Stimulated activated CD4-positive, alpha-beta T cell treated with anti-CD3 and anti-CD28 coated beads, Interleukin-12 subunit alpha, Interleukin-12 subunit beta, amount 100 ng/mL, for 48 hours (primary cell): ENCODE results near the gene TADA2A.

Experiments used
- DNase-seq, 3 donors: peaks; one replicate each; pipeline ENCODE4 v3.0.0-alpha.2; 2020; ENCODE audit warnings: low read depth in 2 of 3, low spot score in 1 of 3

The TADA2A gene

DNA sequence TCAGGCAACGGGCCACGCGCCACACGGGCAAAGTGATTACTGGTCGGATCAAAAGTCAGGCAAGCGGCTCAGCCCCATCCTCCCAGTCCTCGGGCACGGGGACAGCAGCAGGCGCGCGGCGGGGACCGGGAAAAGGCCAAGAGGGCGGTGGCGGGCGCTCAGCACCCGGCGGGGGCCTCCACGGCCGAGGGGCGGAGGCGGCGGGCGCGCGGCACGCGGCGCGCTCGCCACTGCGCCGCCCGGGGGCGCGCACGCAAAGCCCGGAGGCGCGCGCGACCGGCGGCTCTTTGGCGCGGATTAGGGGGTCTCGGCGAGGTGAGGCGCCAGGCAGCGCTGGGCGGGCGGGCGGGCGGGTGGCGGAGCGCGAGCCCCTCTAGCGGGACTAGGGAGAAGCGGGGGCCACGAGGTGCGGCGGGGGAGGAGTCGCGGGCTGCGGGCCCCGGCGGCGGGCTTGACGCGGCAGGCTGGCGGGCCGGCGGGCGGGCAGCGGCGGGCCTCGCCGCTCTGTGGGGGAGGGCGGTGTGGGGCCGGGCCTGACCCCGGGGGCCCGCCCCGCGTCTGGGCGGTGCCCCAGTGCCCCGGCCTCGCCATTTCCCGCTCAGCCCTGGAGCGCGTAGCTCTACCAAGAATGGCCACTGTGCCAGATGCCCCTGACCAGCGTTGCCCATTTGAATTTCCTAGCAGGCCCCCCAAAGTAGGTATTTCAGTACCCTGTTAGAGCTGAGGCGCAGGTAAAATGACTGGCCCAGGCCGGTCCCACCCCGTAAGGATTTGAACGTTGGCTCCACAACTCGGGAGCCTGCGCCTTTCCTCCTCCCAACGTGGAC lies at the start of gene TADA2A, which contains the start of gene ACACA:
Gene TADA2A (plus strand): TSS at position 252 of the 827 bp plus-strand sequence. CDS start 4,480 bp downstream, outside the sequence.
Gene ACACA (minus strand): TSS at position 202 of the 827 bp plus-strand sequence. CDS start 537 bp downstream, outside the sequence.
- peak; percentile 63 to 75 (median 65) for DNase-seq

DNA sequence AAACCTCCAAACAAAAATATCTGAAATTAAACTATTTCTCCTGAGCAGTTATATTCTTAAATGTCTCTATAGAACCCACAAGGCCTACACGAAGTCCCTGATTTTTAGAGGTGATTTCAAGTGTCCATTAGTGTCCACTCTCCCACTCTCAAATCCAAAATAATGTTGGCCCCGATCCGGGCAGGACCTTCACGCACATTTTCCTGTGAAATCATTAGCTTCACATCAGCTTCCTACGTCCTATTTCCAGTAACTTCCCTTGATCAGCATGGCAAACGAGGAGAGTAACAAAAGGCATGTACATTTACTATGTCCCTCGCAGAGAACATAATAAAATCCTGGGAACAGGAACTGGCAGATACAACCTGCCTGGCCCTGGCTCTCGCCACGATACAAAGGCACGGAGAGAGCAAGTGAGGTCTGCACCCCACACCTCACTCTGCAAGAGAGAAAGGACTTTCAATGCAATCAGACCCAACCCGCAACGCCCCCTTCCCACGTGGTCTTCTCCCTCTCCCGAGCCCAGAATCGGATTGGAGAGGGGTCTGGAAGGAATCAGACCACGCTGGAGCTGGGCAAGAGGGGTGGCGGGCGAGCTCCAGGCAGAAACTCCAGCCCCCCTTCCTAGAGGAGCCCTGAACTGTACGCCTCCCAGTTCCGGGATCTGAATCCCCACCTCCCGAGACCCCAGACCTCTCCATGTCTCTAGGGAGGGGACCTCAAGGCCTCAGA lies 48.4 kb upstream of the TADA2A start:
- DNase-seq = peak; percentile 34 to 39 (median 37)

GRCh38 chr17:37358830-37359681 lies 47.6 kb upstream of the TADA2A start:
- DNase-seq = peak; percentile 80 to 90 (median 90)

- no peak for DNase-seq
Measured at GRCh38 chr17:37359682-37360188, 47.0 kb upstream of the TADA2A start.

DNA sequence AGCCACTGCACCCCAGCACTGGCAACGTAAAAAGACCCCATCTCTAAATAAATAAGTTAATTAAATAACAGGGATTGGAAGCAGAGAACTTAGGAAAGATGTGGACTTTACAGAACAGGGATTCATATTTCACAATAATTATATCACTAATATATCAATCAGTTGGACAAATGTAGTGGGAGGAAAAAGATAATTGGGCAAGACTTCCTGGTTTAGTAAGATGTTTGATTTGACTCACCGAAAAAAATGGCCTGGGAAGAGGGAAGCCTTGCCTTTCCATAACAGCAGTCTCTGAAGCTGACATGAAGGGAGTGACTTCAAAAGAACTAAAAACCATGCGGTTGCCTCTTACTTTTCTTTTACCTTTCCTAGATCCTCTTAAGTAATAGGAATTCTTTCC lies 46.1 kb upstream of the TADA2A start:
- DNase-seq = no peak

GRCh38 chr17:37361543-37361942 lies 45.1 kb upstream of the TADA2A start:
- no peak for DNase-seq

DNA sequence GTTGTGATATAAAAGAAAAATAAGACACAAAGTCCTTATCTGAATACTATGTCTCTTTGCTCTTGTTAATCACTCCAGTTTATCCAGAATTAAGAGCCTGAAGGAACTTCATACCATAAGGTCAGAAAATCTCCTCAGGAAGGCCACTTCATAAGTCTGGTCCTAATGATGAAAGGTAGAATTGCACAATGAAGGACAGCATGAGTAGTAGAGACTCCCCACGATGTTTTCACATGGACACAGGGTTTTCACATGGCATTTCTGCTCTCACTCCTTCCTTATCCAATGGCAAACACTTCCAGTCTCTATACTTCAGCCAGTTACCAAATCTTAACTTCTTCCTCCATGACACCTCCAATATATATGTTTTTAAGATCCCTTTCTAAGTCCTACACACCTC lies 41.1 kb upstream of the TADA2A start:
- no peak for DNase-seq

DNA sequence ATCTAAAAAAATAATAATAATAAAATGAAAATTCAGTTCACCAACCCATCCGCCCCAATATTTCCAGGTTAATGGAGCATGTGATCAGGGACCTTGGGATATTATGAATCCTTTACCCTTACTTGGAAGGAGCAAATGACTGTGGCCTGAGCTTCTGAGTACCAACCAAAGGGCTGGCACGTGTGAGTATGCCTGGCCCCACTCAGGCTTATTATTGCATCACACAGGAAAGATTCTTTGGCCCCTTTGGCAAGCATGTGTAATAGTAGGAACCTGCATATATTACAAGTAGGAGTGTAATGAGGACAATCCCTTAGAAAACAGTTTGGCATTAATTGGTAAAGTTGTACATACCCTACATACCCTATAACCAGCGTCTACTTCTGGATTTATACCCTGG lies 38.1 kb upstream of the TADA2A start:
- DNase-seq = no peak

DNA sequence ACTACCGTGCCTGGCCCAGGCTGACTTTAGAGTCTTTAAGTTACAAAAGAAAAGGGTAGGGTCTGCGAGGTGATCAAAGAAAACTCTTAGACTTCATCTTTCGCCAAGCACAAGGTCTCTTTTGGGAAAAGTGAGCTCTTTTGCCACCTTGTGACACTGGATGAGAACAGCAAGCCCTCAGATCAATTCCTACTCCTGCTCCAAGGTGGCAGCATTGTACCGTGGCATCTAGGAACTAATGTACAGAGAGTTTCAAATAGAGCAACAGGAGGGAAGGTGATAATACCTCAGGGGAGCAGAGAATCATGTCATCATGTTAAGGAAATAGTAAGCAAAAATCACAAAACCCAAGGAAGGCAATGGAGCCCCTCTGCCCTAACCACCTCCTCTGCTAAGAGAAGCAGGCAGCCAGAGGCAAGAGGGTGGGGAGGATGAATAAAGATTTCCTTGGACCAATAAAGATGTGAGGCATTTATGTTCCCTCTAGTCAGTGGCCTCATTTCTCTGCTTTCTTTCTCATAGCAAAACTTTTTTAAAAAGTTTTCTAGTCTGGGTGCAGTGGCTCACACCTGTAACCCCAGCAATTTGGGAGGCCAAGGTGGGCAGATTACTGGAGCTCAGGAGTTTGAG lies 33.0 kb upstream of the TADA2A start:
- DNase-seq = peak; percentile 46 to 65 (median 47)

- DNase-seq = no peak
Measured at GRCh38 chr17:37375706-37376105, 31.0 kb upstream of the TADA2A start, which contains the start of gene C17orf78. Gene C17orf78 (plus strand): TSS chr17:37375985. CDS start chr17:37376093, 108 bp downstream.

GRCh38 chr17:37382056-37382455 lies 24.6 kb upstream of the TADA2A start:
- DNase-seq = no peak

GRCh38 chr17:37384560-37385149 lies 22.0 kb upstream of the TADA2A start:
- no peak for DNase-seq

DNA sequence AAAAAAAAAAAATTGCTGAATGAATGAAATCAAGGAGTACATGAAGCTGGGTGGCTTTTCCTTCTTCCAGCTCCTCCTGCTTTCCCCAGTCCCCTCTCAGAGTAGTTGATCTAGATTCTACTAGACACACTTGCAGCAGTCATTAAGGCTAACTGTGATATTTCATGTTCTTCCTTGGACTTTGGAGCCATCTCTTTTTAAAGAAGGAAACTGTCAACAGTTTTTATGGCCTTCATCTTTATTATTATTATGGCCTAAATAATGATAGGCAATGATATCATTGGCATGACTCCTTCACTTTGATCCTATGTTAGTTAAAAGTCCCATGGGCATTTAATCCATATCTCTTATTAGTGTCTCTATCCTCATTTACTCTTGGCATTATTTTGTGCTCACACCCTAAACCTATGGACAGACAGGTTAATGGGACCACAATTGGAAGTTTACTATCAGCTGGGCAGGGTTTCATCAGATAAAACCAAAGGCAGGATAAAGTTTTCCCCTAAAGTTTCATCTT lies 21.2 kb upstream of the TADA2A start:
- no peak for DNase-seq

DNA sequence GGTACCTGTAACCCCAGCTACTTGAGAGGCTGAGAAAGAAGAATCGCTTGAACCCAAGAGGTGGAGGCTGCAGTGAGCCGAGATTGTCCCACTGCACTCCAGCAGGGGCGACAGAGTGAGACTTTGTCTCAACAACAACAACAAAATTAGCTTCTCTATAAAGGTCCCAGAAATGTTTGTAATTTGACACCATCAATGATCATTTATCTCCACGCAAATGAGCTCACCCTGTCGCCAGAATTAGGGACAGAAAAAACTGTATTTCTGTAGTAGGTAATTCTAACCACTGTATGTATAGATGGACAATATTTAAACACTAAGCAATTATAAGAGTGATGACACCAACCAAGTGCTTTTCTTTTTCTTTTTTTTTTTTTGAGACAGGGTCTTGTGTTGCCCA lies 20.2 kb upstream of the TADA2A start:
- DNase-seq = no peak

DNA sequence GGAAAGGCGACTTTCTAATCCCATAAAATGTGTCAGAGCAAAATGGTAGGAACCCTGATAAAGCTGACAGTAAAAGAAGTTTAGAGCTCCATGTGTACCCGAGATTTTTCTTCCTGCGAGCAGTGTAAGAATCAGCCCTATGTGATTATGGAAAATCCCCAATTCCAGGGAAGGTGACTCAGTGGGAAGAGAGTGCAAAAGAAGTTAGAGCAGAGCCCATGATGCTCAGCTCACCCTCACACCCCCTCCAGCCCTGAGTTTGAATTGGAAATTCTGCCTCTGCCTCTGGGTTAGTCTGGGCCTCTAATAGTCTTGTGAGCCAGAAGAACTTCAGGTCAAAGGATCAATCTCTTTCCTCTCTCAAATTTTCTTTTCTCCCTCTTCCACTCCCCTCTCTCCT lies 18.4 kb upstream of the TADA2A start:
- no peak for DNase-seq

GRCh38 chr17:37389160-37389559 lies 17.5 kb upstream of the TADA2A start:
- DNase-seq = no peak

GRCh38 chr17:37391146-37391545 lies 15.5 kb upstream of the TADA2A start:
- DNase-seq = no peak

DNA sequence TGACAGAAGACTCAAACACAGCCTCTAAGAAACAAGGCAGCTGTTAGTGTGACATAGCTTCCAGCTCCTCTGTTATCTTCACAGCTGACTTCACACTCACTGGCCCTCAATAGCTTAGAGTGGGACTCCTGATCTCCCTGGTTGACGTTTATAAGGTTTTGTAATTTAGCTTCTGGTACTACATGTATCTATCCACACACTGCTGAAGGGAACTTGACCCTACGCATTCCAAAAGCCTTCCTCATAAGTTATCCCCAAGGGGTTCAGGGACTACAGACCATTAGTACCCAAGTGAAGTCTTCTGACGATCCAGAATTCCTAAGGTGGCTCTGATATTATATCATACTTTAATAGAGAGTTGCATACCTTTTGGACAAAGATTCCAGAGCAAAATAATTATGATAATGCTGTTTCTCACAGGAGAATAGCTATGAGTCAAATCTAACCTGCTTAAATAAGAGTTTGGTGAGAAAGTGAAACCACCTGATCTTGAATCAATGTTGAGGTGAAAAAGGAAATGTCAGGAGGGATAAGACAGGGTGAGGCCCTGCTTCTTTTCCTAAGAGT lies 14.6 kb upstream of the TADA2A start:
- DNase-seq = no peak

DNA sequence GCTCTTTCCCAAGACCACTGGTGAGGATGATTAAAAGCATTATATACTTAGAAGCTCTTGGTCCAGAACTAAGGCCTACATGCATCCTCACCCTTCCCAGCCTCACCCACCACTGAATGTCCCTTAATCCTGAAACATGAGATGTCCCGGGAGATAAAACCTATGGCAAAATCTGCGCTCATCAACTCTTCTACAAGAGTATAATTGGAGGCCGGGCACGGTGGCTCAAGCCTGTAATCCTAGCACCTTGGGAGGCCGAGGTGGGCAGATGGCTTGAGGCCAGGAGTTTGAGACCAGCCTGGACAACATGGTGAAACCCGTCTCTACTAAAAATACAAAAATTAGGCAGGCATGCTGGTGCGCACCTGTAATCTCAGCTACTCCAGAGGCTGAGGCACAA lies 13.3 kb upstream of the TADA2A start:
- DNase-seq = no peak
